Right lobe of liver (tissue), 4 donors: ENCODE data around the gene CTXN1.

Experiments
- CTCF ChIP-seq, 4 donors: fragments of 200-600 bp in 3 of 4; fragments of 450-650 bp in 1 of 4; IDR thresholded peaks; one replicate each; pipeline versions ENCODE4 v1.5.1 to v1.8.0; 2016 to 2022; ENCODE audit warnings: antibody characterized with exemption in 4 of 4, mild to moderate bottlenecking in 2 of 4
- POLR2A ChIP-seq: fragments of 450-650 bp; IDR thresholded peaks from one replicate; pipeline ENCODE4 v1.6.1; 2017; ENCODE audit warnings: antibody characterized with exemption, mild to moderate bottlenecking
- donor health status: DM: no; HTN: no; CAD: no.
- donor health status: DM: no; HTN: no; CAD: no.
- donor health status: DM: no; HTN: yes; CAD: no.

- TF ChIP-seq CTCF (IDR thresholded peaks at IDR 0.05) (no peak), POLR2A (no peak)
Measured at GRCh38 chr19:7942981-7943443, 17.1 kb upstream of the CTXN1 start.
